ENCODE results near the gene DNAJC4. TPM values are rescaled to one million over a fixed set of nuclear protein-coding genes. Genes with fewer than 3 reads are reported as not detected.
"Not testable (repeated sequence)": the region's sequence is repeated elsewhere in the genome, so short reads cannot be mapped to it uniquely, and the experiment has no call there.

Gene DNAJC4
- total RNA-seq, 1 donor from 2014 or later, result 39.5 TPM

DNA sequence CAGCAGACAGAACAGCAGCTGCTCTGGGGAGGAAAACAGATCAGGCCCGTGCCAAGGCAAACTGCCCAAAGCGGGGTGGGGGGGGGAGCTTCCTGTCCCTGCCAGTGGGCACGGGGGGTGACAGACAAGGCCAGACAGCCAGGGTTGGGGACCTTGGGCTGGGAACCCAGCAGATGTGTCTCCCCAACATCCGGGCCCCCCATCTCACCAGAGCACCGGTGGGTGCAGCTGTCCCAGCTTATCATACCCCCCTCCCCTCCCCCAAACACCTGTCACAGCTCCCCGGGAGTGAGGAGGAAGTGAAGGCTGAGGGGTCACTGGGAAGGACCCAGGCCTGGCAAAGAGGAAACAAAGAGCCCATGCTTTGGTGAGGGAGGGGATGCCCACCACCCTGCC lies 15.1 kb downstream of the DNAJC4 start:
- H3K4me1 ChIP-seq, result peaks cover 38% of the 10 kb centered on the region
- H3K27ac ChIP-seq, result peak overlapping the region; percentile 72
- no peak for DNase-seq
- no peak for ATAC-seq
- intact Hi-C loops (cut with DNase I), result no loop called here
- H3K4me3 ChIP-seq, result peak overlapping the region; percentile 76
- no peaks in the 10 kb centered on the region for H3K27me3 ChIP-seq (ENCODE audit: low read depth)
- H3K9me3 ChIP-seq, result no peaks in the 10 kb centered on the region
- TF ChIP-seq, protein P1, sequence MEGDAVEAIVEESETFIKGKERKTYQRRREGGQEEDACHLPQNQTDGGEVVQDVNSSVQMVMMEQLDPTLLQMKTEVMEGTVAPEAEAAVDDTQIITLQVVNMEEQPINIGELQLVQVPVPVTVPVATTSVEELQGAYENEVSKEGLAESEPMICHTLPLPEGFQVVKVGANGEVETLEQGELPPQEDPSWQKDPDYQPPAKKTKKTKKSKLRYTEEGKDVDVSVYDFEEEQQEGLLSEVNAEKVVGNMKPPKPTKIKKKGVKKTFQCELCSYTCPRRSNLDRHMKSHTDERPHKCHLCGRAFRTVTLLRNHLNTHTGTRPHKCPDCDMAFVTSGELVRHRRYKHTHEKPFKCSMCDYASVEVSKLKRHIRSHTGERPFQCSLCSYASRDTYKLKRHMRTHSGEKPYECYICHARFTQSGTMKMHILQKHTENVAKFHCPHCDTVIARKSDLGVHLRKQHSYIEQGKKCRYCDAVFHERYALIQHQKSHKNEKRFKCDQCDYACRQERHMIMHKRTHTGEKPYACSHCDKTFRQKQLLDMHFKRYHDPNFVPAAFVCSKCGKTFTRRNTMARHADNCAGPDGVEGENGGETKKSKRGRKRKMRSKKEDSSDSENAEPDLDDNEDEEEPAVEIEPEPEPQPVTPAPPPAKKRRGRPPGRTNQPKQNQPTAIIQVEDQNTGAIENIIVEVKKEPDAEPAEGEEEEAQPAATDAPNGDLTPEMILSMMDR (IDR thresholded peaks at IDR 0.05), result no peak
- peaks cover 13% of the 10 kb centered on the region for H3K36me3 ChIP-seq

DNA sequence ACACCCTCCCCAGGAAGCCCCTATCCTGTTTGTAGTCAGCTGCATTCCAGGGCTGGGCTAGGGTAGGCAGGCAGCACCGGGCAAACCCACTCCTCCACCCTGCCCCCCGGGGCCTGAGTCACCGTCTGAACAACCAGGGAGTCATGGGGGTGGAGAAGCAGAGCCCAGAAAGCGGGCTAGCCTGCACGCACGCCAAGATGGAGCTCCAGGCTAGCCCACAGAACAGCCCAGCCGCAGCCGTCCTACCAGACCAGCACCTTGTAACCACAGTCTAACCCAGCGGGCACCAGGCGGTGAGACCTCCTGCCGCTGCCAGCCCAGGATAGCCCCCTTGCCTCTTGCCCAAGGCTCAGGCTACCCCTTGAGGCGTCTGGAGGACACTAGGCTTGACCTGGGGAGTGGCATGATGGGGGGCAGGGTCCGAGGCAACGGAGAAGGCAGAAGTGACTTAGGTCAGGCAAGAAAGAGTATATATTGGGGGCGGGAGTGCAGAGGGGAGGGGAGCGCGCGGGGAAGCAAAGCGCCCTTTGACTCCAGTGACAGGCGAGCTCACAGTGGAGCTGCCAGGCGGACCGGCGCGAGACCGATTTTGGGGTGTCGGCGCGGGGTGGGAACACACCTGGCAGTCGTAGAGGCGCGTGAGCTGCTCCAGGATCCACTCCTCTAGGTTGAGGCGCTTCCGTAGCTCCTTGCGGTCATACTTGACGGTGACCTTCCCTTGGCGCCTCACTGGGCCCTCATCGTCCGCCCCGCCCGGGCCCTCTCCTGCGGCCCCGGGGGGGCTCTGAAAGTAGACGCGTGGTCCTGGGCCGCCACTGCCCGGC lies 15.7 kb downstream of the DNAJC4 start:
- Histone ChIP-seq H3K27ac (peak overlapping the region; percentile 72), H3K27me3 (ENCODE audit: low read depth) (no peaks in the 10 kb centered on the region), H3K9me3 (no peaks in the 10 kb centered on the region), H3K4me3 (peak overlapping the region; percentile 76), H3K4me1 (peaks cover 41% of the 10 kb centered on the region), H3K36me3 (peaks cover 13% of the 10 kb centered on the region)
- no peak for ATAC-seq
- intact Hi-C loops (cut with DNase I), result no loop called here
- TF ChIP-seq, protein P1 (IDR thresholded peaks at IDR 0.05), result no peak
- DNase-seq, result peak; percentile 76

DNA sequence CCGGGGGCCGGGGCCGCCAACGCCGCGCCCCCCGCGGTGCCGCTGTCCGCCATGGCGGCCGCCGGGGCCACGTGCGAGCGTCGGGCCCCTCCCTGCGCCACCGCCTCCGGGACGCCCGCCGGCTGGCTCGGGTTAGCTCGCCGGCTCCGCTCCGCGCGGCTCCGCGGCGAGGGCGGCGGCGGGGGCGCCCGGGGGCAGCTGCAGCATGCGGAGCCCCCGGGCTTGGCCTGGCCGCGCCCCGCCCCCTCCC lies 16.2 kb downstream of the DNAJC4 start:
- H3K27me3 ChIP-seq (ENCODE audit: low read depth); H3K27ac ChIP-seq; DNase-seq; ATAC-seq; intact Hi-C loops (cut with DNase I); H3K9me3 ChIP-seq: not testable (repeated sequence)
- H3K4me3 ChIP-seq, result peak overlapping the region; percentile 94
- peaks cover 42% of the 10 kb centered on the region for H3K4me1 ChIP-seq
- peaks cover 13% of the 10 kb centered on the region for H3K36me3 ChIP-seq

DNA sequence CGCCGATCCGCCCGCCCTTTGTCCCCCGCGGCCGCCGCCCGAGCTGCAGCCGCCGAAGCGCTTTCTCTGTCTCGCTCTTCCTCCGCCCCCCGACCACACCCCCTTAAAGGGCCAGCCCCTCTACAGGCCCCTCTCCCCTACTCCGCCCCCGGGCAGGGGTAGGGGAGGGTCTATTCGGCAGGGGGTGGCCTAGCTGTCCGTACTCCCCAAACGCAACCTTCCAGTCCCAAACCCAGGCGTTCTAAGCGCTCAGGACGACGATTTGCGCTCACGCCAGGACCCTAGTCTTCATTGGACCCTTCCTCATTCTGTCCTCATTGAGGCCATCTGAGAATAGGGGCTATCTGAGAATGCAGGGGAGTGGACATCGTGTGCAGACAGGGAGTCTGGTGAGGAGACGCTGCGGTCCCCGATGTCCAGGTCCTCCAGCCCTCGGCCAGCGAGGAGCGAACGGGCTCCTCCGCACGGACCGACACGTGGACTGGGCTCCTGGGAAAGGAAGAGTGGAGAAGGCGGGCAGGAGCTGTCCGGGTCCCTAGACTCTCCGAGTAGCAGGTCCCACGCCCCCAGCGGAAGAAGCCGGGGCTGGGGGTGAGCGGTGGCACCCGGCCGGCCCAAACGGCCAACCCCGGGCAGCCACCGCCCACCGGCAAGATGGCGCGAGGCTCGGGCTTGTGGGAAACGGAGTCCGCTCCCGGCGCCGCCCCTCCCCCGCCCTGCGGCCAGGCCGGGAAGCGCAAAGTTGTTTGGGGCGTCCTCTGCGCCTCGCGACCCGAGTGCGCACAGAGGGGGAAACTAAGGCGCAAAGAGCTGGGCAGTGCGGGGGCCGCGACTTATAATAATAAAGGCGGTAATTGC lies 16.8 kb downstream of the DNAJC4 start, which contains the start of gene PPP1R14B:
Gene PPP1R14B, minus strand, starts transcription at position 73 of the 858 bp plus-strand sequence. CDS start 270 bp downstream, outside the sequence.
- Histone ChIP-seq H3K27me3 (ENCODE audit: low read depth) (no peaks in the 10 kb centered on the region), H3K9me3 (no peaks in the 10 kb centered on the region), H3K4me1 (peaks cover 42% of the 10 kb centered on the region), H3K4me3 (peak within 1 kb of the TSS; percentile 94), H3K36me3 (peaks cover 13% of the 10 kb centered on the region), H3K27ac (peak within 1 kb of the TSS; percentile 79)
- peak; percentile 80 to 86 for ATAC-seq
- TF ChIP-seq, protein P1 (IDR thresholded peaks at IDR 0.05), result peak; percentile 21
- DNase-seq, result peak; percentile 92
- intact Hi-C loops (cut with DNase I), result no loop called here

DNA sequence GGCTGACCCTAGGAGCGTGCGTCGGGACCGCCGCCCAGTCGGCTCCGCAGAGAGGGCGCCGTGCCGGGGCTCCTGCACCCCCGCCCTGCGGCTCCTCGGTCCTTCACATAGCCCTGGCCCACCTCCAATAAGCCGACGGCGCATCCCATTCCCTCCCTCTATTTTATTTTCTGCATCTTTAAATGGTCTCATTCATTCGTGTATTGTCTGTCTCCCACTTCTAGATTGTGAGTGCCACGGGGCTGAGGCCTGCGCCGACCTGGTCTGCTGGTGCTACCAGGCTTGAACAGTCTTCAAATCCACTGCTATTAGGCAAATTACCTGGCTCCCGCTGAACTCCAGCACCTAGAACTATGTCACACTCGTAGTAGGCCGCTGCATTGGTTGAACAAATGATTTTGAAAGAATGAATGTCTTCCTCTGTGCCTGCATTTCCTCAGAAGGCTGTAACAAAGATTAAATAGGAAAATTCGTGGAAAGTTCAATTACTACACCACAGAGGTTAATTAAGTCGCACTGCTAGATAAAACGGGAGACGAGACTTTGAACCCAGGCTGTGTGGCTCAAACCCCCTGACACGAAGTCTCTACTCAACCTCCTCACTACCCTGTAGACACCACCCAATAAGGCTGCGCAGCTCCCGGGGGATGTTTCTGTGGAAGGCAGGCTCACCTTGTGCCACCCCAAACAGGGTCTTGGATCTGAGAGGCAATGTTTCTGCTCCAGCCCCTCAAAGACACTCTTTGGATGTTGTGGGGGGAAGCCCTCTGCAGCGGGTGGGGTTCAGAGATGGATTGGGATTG lies 17.6 kb downstream of the DNAJC4 start:
- H3K4me1 ChIP-seq, result peaks cover 42% of the 10 kb centered on the region
- H3K9me3 ChIP-seq, result no peaks in the 10 kb centered on the region
- intact Hi-C loops (cut with DNase I), result no loop called here
- ATAC-seq (peak in 1 of 2 donors; percentile 3), DNase-seq (no peak)
- H3K27ac ChIP-seq, result peak overlapping the region; percentile 79
- H3K4me3 ChIP-seq, result peak overlapping the region; percentile 94
- TF ChIP-seq, protein P1 (IDR thresholded peaks at IDR 0.05), result no peak
- H3K36me3 ChIP-seq, result peaks cover 13% of the 10 kb centered on the region
- H3K27me3 ChIP-seq (ENCODE audit: low read depth), result no peaks in the 10 kb centered on the region

All from lower lobe of right lung (tissue), 2 donors.